ENCODE data around the gene CNPY4.

CNPY4 gene

GRCh38 chr7:100159099-100159623 is 39.7 kb downstream of the CNPY4 start:
- no peak for DNase-seq (ENCODE audit: insufficient read length, low spot score)
- TF ChIP-seq POLR2AphosphoS5 (IDR thresholded peaks at IDR 0.05; ENCODE audit: low read depth, low read length) (no peak), SPI1 (IDR thresholded peaks at IDR 0.05; ENCODE audit: low read depth, low read length) (peak; percentile 9; the same call in 1 of the 2 replicates)
- no peak for FAIRE-seq

- FAIRE-seq (no peak), DNase-seq (ENCODE audit: insufficient read length, low spot score) (no peak)
- TF ChIP-seq SPI1 (IDR thresholded peaks at IDR 0.05; ENCODE audit: low read depth, low read length) (no peak), PAX5 (IDR thresholded peaks at IDR 0.05; ENCODE audit: insufficient read depth, low read length, severe bottlenecking) (no peak), POU2F2 (IDR thresholded peaks at IDR 0.05; ENCODE audit: low read depth, low read length) (no peak), TAF1 (IDR thresholded peaks at IDR 0.05; ENCODE audit: low read depth, low read length) (no peak)
Measured at GRCh38 chr7:100160067-100160466, 40.6 kb downstream of the CNPY4 start.

DNA sequence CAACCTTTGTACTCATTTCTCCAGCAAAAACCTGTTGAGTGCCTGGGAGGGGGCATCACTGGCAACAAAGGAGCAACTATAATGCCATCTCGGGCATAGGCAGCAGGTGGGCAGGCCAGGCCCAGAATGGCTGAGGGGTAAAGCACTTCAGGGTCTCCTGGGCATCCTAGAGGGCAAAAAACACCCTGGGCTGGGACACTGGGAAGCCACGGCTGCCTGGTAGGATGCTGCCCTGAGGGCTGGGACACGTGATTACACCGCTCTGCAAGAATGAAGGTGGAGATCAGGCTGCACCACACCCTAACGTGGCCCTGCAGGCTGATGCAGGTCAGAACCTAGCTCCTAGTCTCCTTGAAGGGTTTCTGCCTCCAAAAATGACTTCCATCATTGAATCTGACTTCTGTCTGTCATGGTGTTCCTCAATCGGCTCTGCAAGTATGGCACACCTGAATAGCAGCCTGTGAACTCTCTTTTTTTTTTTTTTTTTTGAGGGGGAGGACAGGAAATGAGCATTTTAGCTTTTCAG is 43.6 kb downstream of the CNPY4 start:
- no peak for DNase-seq (ENCODE audit: insufficient read length, low spot score)

GRCh38 chr7:100163871-100164270 is 44.4 kb downstream of the CNPY4 start:
- FAIRE-seq (no peak), DNase-seq (ENCODE audit: insufficient read length, low spot score) (no peak)
- no peak for TF ChIP-seq PAX5 (IDR thresholded peaks at IDR 0.05; ENCODE audit: insufficient read depth, low read length, severe bottlenecking)
- no peak for TF ChIP-seq POLR2A (IDR thresholded peaks at IDR 0.05; ENCODE audit: low read depth, low read length)

More for the DNA sequence above, 43.6 kb downstream of the CNPY4 start:
- no peak for FAIRE-seq
- TF ChIP-seq POLR2AphosphoS5 (IDR thresholded peaks at IDR 0.05; ENCODE audit: low read depth, low read length) (no peak), TAF1 (IDR thresholded peaks at IDR 0.05; ENCODE audit: low read depth, low read length) (no peak), POU2F2 (IDR thresholded peaks at IDR 0.05; ENCODE audit: low read depth, low read length) (no peak)

- no peak for FAIRE-seq
- no peak for TF ChIP-seq TAF1 (IDR thresholded peaks at IDR 0.05; ENCODE audit: low read depth, low read length)
- no peak for TF ChIP-seq POLR2AphosphoS5 (IDR thresholded peaks at IDR 0.05; ENCODE audit: low read depth, low read length)
- TF ChIP-seq PAX5 (IDR thresholded peaks at IDR 0.05; ENCODE audit: insufficient read depth, low read length, severe bottlenecking) = no peak
- no peak for TF ChIP-seq POU2F2 (IDR thresholded peaks at IDR 0.05; ENCODE audit: low read depth, low read length)
- TF ChIP-seq POLR2A (IDR thresholded peaks at IDR 0.05; ENCODE audit: low read depth, low read length) = no peak
- no peak for DNase-seq (ENCODE audit: insufficient read length, low spot score)
Measured at GRCh38 chr7:100166317-100166940, 47.0 kb downstream of the CNPY4 start.

GRCh38 chr7:100166970-100167911 is 47.8 kb downstream of the CNPY4 start:
- FAIRE-seq (peak; percentile 9), DNase-seq (ENCODE audit: insufficient read length, low spot score) (no peak)
- TF ChIP-seq TAF1 (IDR thresholded peaks at IDR 0.05; ENCODE audit: low read depth, low read length) (no peak), SPI1 (IDR thresholded peaks at IDR 0.05; ENCODE audit: low read depth, low read length) (no peak), POLR2A (IDR thresholded peaks at IDR 0.05; ENCODE audit: low read depth, low read length) (no peak), POLR2AphosphoS5 (IDR thresholded peaks at IDR 0.05; ENCODE audit: low read depth, low read length) (no peak), PAX5 (IDR thresholded peaks at IDR 0.05; ENCODE audit: insufficient read depth, low read length, severe bottlenecking) (no peak), POU2F2 (IDR thresholded peaks at IDR 0.05; ENCODE audit: low read depth, low read length) (no peak)

DNA sequence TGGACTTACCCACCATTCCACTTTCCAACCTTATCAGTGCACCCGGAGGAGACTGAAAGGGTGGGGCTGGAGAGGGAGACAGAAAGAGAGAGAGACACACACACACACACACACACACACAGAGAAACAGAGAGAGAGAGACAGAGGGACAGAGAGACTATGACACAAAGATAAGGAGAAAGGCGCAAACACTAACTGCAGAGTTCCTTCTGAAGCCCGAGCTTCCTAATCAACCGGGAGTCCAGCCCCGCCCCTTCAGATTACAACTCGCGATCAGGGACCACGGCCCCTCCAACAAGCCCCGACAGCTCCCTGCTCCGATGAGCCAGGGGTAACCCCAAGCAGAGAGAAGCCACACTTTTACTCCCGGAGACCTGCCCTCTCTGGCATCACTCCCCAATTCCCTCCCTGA is 48.5 kb downstream of the CNPY4 start:
- no peak for TF ChIP-seq POU2F2 (IDR thresholded peaks at IDR 0.05; ENCODE audit: low read depth, low read length)
- TF ChIP-seq SPI1 (IDR thresholded peaks at IDR 0.05; ENCODE audit: low read depth, low read length) = no peak
- no peak for TF ChIP-seq POLR2A (IDR thresholded peaks at IDR 0.05; ENCODE audit: low read depth, low read length)
- FAIRE-seq (no peak), DNase-seq (ENCODE audit: insufficient read length, low spot score) (no peak)

DNA sequence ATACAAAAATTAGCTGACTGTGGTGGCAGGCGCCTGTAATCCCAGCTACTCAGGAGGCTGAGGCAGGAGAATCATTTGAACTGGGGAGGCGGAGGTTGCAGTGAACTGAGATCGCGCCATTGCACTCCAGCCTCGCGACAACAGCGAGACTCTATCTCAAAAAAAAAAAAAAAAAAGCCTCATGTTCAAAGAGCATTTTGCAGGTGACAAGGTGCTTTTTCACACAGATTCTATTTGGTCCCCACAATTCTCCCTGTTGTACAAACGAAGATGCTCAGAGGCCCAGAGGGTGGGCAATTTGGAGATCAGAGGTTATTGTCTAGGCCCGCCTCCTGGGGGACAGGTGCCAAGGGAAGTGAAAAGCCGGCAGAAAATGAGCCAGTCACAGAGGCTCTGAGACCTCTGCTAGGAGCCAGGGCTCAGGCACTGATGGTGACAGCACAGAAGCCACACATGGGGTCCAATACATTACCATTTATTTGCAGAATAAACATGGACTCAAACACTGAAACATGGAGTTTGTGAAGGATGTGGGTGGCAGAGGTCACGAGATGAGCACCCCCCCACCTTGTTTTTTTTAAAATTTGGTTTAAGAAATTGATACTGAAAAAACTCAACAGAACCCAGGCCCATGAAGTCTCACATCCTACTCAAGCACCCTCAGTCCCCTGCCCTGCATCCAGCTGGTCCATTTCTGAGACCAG is 49.9 kb downstream of the CNPY4 start:
- no peak for DNase-seq (ENCODE audit: insufficient read length, low spot score)
- no peak for TF ChIP-seq SPI1 (IDR thresholded peaks at IDR 0.05; ENCODE audit: low read depth, low read length)
- TF ChIP-seq POLR2AphosphoS5 (IDR thresholded peaks at IDR 0.05; ENCODE audit: low read depth, low read length) = no peak
- no peak for TF ChIP-seq POLR2A (IDR thresholded peaks at IDR 0.05; ENCODE audit: low read depth, low read length)
- TF ChIP-seq TAF1 (IDR thresholded peaks at IDR 0.05; ENCODE audit: low read depth, low read length) = no peak
- TF ChIP-seq PAX5 (IDR thresholded peaks at IDR 0.05; ENCODE audit: insufficient read depth, low read length, severe bottlenecking) = no peak
- TF ChIP-seq POU2F2 (IDR thresholded peaks at IDR 0.05; ENCODE audit: low read depth, low read length) = no peak
- FAIRE-seq = no peak

DNA sequence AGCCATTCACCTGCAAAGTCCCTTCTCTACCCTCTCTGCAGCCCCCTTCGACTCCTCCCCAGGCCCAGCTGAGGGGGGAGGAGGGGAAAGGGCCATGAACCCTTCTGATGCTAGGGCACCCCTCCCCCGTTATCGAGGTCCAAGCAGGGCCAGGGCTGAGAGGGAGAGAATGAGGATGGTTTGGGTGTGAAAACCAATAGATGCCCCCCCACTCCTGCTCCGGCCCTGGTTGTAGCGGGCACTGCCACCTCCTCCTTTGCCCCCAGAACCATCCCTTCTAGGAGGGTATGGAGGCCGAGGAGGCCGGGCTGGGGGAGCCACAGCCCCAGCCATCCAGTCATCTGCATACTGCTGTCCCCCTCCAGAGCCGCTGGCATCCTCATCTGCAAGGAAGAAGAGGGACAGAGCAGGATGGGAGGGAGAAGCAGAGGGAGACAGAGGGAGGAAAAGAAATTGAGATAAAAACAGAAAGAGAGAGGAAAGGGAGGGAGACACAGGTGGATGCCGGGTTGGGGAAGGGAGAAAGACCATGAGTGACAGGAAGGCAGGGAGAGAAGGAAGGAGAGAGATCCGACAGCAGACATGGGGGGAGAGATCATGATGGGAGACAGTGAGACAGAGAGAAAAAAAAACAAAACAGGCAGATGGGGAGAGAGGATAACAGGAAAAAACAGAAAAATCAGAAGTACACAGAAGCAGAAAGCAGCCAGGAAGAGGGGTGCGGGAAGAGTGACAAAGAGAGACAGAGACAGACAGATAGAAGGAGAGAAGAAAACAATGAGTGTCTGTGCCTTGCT is 50.9 kb downstream of the CNPY4 start:
- DNase-seq (ENCODE audit: insufficient read length, low spot score) (no peak), FAIRE-seq (no peak)
- TF ChIP-seq POU2F2 (IDR thresholded peaks at IDR 0.05; ENCODE audit: low read depth, low read length) = no peak
